Glomerular visceral epithelial cell (primary cell): Measurements from ENCODE around the gene PBXIP1.

Source experiments
- DNase-seq: peaks from one replicate; pipeline ENCODE4 v3.0.0-alpha.2; 2016; ENCODE audit errors: extremely low spot score

PBXIP1 gene

DNA sequence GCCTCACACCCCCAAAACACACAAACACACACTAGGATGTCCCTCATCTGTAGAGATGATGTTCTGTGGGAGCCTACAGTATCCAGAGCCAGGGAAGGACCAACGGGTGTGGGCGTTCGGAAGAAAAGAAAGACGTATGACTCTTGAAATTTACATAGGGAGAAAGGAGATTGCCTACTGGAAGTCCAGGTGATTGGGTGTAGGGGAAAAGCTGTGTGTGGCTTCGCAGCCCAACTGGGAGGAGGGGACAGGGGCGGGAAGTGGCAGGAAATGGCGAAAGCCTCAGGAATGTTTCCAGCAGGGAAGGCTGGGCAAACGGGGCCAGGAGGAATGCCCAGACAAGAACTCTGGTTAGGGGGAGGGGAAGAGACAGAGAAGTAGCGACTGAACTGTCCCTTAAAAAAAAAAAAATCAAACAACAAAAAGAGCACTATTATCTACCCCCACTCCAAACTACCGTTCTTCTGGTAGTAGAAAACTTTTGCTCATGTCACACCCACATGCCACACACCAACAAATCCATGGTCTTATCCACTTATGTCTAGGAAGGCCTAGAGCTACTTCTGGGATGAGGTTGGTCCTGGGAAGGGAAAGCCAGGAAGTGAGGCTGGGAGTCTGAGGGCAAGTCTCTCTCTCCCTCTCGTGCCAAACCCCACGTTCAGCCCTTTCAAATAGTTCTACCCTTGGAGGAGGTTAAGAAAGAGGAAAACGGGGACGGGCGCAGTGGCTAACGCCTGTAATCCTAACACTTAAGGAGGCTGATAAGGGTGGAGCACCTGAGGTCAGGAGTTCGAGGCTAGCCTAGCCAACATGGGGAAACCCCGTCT lies 16.8 kb upstream of the PBXIP1 start:
- DNase-seq: peak; percentile 97

DNA sequence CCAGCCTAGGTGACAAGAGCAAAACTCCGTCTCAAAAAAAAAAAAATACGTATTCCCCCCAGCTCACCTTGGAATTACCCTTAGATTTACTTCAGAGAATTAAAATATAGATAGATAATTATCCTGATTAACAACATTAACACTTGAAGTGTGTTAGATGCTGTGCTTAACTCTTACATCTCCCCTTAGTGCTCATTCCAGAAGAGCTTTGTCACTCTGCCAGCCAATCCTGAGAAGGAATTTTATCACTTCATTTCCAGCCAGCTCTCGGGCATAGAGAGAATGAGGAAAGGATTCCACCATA lies 16.3 kb upstream of the PBXIP1 start:
- DNase-seq: no peak

DNA sequence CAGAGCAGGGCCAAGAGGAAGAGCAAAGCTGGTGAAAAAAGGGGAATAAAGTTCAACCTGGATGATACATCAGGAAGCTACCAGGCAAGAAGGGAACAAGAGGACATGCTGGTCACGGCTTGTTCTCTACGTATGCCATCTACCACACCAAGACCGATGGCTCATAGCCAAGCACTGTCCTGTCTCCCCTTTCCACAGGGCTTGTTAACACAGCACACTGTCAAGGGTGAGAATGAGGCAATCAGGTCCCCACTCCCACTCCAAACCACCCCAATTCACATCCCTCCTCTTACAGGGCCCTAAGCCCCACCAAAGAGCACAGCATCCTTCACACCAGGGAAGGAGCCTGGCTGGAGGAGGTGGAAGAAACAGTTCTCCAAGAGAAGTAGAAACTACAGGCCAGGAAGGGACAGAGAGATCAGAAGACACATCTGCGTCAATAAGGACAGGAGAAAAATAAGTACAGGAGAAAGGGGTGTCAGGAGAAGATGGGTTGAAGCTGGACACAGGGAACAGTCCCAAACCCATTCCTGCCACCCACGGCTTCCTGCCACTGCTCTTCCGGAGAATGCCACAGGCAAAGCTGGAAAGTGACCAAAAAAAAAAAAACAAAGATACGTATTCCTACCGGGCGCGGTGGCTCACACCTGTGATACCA lies 15.6 kb upstream of the PBXIP1 start:
- no peak for DNase-seq

DNA sequence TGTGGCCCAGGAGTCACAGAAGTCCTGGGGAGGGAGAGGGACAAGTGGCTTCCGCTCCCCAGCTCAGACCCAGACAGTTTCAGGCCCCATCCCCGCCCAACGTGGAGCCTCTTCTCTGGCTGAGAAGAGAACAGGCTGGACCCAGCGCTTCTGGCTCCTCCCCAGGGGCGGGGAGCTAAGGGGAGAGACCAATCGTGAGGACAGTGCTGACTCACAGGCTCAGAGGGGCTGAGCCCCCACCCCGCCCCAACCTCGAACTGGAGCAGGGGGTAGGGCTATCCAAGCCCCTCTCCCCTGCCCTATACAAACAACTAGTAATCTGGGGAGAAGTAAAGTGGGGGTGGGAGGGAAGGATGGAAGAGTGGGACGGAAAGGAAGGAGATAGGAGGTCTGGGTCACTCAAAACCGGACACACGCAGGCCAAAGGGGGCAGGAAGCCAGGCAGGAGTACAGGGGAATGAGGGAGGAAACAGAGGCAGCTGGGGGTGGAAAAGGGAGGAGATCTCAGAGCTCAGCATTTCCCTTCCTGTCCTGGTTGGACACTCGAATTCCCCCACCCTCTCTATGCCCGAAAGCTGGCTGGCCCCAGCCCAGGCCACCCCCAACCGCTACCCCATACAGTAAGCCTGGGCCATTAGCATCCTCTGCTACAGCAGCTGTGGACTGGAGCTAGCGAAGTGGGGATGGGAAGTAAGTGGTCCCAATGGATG lies 14.9 kb upstream of the PBXIP1 start, which contains the start of gene SHC1:
Gene SHC1, minus strand, starts transcription at position 117 of the 710 bp plus-strand sequence. CDS start 221 bp downstream, outside the sequence.
- DNase-seq: peak; percentile 89

DNA sequence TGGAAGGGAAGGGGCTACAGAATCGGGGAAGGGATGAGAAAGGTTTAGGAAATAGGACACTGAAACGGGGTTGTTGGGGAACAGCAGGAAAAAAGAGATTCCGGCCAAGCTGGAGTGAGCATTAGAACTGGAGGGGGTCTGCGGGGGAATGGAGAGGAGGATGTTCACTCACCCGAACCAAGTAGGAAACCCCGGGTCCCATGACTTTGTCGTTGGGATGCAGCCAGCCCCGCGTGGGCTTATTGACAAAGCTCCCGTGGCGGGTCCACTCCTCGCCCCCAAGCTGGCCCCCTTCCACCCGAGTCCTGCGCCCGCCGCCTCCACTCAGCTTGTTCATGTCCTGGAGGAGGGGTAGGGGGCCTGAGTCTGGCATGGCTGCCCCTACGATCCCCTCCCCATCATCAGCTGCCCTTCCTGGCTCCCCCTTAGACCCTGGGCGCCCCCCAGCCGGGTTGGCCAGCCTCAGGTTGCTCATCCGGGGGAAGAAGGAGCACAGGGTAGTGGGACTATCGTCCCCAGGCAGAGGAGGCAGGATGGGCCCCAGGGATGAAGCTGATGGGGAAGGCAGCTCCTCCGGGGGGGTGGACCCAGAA lies 14.1 kb upstream of the PBXIP1 start:
- DNase-seq: no peak

DNA sequence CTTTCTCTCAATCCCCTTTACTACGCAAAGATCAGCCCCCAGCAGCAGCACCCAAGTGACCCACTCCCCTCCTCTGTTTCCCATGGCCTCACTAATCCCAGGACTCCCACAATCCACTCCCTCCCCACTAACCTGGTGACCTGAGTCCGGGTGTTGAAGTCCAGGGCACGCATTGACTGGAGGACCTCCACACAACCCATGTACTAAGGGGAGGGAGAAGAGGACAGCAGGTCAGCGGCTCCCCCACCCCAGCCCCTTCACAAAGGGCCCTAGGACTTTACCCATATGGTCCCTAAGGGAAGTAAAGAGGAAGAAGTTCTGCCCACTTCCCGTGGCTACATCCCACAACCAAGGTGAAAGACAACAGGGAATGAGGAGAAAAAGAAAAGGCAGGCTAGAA lies 13.3 kb upstream of the PBXIP1 start:
- no peak for DNase-seq

DNA sequence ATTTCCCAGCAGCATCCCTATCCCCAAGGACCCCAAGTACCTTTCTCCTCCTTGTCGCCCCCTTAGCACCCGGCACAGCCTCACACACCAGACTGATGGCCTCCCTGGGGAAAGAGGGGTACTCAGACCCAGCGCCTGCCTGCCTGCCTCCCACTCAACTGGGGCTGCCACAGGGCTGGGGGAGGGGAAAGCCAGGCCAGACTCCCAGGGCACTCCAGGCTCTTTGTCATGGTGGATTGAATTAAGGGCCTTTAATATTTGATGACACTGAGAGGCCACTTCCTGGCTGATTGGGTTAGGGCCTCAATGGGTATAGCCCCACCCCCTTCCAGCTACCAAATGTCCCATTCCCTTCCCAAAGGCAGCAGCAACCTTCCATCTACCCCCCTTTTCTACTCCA lies 12.8 kb upstream of the PBXIP1 start:
- no peak for DNase-seq

DNA sequence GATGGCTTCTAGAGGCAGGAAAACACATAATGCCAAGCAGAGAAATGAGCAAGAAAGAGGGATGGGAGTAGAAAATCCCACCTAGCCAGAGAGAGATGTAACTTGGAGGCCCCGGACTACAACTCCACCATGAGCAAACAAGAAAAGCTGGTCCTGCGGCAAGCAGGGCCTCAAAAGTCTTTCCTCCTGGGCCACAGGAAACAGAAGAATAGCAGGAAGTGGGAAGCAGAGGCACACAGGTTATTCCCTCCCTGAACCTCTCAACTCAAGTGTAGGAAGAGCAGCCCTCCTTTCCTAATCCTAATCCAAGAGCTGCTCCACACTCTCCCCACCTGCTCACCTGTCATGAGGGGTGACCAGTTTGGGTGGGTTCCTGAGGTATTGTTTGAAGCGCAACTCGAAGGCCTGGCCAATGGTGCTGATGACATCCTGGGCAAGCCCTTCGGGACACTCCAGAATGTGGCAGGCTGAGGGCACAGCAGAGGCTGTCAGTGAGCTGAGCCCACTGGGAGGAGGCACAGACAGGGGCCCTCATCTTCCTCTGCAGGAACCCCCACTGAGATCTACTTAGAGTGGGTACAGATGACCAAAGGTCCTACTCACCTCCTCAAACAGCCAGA lies 11.5 kb upstream of the PBXIP1 start:
- no peak for DNase-seq

DNA sequence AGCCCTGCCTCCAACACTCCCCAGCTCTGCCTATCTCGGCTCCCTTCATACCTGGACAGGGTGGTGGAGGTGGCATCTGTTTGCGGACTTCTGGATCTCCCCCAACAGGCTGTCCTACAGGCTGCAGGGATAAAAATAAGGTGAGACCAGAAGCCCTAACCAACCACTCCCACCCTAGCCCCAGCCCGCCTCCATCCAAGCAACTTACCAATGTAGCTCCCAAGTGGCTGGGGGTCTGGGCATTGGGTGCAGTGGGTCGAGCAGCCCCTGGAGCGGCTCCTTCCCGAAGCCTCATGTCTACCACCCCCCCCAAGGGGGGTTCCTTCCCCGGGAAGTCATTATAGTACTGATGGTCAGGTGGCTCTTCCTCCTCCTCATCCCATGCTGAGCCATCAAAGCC lies 10.2 kb upstream of the PBXIP1 start:
- DNase-seq: no peak

DNA sequence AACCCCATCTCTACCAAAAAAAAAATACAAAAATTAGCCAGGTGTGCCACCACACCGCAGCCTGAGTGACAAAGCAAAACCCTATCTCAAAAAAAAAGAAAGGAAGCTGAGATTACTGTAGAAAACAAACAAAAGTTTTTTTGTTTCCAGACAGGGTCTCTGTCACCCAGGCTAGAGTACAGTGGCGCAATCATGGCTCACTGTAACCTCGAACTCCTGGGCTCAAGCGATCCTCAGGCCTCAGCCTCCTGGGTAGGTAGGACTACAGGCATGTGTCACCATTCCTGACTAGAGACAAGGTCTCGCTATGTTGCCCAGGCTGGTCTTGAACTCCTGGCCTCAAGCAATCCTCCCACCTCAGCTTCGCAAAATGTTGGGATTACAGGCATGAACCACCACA lies 8.5 kb upstream of the PBXIP1 start:
- no peak for DNase-seq

DNA sequence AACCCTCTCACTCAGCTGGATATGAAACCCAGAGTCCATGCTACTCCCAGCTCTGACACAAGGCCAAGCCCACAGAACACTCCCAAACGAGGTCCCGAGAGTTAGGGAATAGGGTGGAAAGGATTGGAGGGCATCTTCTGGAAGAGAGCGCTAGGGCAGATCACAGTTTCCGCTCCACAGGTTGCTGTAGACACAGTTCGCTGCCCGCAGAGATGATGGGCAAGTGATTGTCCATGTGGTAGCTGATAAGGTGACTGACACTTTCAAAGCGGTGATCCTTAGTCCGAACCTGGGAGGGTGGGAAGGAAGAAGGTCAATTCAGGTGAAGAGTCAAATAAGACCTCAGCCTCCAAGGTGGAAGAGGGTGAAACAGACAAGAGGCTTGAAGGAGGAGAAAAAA lies 7.7 kb upstream of the PBXIP1 start:
- no peak for DNase-seq

DNA sequence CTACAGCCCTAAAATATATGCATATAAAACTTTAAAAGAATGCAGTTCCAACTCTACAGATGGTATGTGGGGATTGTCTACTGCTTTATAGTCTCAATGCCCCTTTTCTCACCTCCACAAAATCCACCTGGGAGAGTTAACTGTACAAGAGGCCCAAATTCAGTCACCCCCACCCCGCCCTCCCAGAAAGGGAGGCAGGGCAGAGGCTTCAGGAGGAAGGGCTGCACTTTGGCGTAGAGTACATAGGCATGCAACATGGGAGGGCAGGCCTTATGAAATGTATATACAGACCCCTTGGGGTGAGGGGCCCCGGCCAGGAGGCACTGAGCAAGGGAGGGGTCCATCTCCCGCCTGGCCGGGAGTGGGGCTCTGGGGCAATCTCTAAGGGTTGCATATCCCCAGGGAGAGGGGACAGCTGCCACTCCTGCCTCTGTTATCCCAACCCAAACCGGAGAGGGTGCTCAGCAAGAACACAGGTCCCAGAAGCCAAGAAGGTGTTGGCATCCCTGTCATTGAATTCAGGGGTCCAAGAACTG lies 7.0 kb upstream of the PBXIP1 start:
- DNase-seq: no peak

DNA sequence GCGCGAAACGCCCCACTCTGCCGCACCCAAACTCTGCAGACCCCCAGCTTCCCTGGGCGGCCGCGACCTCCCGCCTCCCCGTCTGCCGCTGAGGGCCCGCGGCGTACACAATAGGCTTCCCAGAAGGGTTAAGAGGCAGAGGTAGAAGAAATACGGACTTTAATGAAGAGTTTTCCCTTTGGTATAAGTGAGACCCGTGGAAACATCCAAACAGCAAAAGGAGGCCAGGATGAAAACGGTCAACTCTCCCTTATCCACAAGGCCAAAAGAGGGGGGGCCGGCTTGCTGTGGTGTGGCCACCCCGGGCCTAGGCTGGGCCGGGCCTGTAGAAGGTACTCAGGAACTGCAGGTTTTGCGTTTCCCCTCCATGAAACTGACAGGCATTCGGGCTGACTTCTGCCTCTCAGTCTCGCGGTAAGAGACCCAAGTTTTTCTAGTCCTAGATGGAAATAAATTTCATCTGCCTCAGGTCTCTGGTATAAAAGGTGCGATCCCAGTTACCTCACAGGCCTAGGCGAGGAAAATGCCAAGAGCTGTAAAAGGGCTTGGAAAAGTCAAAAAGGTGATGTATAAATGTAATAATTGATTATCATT lies 6.4 kb upstream of the PBXIP1 start:
- DNase-seq: no peak

DNA sequence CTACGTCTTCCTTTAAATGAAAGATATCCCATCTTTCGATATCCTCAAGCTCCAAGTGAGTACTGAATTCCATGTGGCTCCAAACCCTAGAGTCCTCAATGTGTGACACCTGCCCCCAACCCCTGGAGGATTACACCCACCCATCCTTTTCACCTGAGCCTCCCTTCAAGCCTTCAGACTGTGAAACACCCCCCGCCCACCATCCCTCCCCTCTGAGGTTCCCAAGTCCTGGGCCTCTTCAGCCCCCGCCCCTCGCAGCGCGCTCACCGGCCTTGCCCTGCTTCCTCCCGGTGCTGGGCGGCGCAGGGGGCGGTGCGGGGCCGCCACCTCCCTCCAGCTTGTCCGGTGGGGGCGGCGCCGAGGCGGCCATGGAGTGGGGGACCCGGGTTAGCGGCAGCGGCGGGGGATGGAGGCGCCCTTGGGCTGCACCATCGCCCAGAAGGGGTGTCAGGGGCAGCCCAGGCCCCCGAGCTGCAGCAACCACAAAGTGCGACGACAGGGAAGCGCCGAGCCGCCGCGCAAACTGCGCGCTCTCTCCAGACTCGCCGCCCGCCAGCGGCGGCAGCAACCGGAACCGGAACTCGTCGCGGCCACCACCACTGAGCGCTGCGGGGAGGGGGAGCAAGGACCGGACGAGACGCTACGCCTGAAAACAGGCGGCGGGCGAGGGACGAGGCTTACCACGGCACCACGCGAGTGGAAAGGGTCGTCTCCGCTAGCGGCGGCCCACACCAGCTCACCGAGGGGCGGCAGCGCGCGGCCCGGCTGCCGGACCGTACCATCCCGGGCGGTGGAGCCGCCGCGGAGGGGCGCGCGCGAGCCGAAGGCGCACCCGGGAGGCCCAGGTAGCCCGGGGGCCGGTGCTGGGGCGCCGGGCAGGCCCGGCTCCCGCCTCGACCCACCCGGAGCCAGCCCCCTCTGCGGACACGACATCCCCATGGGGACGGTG lies 5.6 kb upstream of the PBXIP1 start, which contains the start of gene PYGO2:
Gene PYGO2, minus strand, starts transcription at position 576 of the 949 bp plus-strand sequence. Its CDS starts 206 bp downstream, at position 370.
- DNase-seq: peak; percentile 80

DNA sequence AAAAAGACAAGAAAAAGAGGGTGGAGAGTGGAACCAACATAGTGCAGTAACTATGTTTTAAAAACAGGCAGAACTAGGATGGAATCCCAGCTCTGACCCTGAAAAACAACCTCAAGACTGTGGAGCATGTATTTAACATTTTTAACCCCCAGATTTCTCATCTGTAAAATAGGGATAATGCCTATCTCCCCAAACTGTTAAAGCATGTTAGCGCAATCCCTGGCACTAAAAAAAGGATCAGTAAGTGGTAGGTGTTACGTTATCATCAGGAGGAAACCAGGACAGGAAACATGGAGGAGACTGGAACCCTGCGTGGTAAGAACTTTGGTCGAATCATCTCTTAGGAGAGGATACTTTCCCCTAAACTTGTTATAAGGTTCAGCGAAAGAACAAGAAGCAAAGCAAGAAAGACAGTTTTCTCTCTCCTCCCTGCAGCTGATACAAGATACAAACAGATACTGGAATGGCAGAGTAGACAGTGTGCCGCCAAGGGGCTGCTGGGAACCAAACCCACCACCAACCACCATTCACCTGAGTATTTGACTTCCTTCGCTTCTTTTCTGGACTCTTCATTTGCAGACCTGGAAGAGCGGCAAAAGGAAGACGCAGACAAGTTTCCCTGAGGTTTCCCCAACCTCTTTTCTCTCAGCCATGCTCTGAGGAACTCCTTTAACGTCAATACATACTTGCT lies 4.7 kb upstream of the PBXIP1 start:
- no peak for DNase-seq

DNA sequence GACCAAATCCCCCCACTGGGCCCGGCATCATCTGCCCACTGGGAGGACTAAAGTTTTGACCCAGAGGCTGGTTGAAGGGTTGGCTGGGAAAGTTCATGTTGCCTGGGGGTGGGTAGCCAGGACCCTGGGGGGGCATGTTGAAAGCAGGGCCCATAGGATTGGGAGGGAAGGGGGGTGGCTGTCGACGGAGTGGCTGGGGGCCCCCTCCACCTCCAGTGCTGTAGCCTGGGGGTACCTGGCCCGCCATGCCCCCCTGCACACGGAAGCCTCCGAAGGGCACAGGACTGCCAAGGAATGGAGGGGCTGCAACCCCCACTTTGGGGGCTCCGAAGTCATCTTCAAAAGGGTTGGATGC lies 3.5 kb upstream of the PBXIP1 start:
- no peak for DNase-seq

DNA sequence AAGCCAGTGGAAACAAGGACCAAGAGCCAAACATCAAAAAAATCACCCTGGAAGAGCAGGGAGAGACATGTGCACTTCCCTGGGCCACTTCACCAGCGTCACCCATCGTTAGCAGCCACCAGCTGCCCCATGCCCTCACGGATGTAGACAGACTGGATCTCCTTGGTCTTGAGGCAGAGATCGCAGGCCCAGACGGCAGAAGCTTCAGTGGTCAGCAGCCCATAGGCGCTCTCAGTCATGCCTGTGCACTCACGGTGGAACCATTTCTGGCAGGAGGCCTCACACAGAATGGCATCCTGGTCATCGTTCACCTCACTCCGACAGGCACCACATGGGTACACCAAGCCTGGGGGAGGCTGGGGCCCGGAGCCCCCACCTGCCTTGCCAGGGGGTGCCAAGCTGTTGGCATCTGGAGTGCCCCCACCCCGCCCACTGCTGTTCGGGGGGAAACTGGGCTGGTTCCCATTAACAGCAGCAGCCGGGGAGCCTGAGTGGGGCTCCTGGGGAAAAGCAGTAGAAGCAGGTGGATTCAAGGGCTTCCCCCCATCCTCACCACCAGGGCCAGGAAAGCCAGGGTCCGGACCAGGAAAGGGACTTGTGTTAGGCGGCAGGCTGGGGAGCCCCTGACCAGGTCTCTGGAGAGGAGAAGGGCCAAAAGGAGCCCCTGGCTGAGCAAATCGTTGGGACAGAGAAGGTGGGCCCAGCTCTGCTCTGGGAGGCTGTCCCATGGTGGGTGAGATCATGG lies 3.0 kb upstream of the PBXIP1 start:
- no peak for DNase-seq

DNA sequence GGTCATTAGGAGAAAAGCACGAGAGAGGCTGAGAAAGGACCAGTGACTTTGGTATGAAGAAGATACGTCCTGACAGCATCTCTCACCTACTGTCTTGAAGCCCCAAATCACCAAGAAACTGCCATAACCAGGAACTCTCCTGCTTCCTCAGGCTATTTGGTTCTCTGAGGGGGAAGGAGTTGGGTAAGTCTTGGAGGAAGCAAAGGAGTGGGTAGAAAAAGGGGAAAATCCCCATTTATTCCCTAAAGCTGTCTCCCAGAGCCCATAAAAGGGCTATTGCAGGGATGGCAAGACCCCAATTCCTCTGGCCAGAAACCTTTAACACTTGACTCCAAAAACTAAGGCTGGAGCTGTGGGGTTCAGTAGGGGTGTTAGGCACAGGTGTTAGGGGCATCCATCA lies 2.1 kb upstream of the PBXIP1 start:
- DNase-seq: no peak
